Fibroblast of the aortic adventitia (primary cell): ENCODE data around the gene TMEM74B. TPM values are rescaled to one million over a fixed set of nuclear protein-coding genes. Genes with fewer than 3 reads are reported as not detected.

Experiments
- DNase-seq: peaks from one replicate; pipeline ENCODE4 v3.0.0-alpha.2; 2010; ENCODE audit warnings: low read depth
- H3K4me3 ChIP-seq: 2 replicates; pipeline ENCODE4 v1.5.1; 2011; ENCODE audit warnings: low read depth, mild to moderate bottlenecking, control low read depth, low read length, moderate library complexity
- CTCF ChIP-seq: IDR thresholded peaks from 2 replicates; pipeline ENCODE4 v1.5.1; 2011; ENCODE audit warnings: mild to moderate bottlenecking, low read length, control low read depth, inconsistent platforms; ENCODE audit not compliant: insufficient read depth
- total RNA-seq: library from RNA; depleted of rRNA; stranded (reverse); fragments of >200 nt; gene quantifications from 2 replicates; pipeline ENCODE4 v1.2.3, GENCODE V29; 2012; ENCODE audit warnings: low replicate concordance

The TMEM74B gene
- total RNA-seq, 1 donor, result not detected

DNA sequence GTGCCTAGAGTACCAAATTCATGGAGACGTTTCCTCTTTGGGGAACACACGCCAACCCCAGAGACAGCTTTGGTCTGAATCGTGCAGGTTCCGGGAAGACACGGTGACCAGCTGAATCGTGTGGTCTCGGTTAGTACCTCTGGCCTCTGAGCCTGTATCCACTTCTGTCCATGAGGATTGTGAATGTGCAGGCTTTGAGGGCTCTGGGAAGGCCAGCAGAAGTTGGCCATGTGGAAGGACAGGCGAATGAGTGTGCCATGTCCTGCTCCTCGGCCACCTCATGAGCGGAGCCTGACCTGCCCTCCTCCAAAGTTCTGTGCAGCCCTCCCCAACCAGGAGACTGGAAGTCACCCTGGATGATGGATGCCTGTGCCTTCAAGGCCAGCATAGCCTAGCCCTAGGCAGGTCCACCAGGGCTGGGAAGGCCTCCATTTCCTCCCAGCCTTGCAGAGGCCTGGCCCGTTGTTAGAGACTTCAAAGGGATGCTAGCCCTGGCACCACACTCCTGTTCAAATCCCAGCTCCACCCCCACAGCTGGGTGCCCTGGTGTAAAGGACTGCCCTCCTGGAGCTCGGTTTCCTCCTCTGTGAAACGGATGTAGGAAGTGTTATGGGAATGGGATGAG is 1.7 kb upstream of the TMEM74B start:
- TF ChIP-seq CTCF, result no peak
- DNase-seq, result no peak
- H3K4me3 ChIP-seq, result no peak overlapping the region

GRCh38 chr20:1185790-1186334 is 1.1 kb upstream of the TMEM74B start:
- TF ChIP-seq CTCF, result peak; percentile 51
- H3K4me3 ChIP-seq, result no peak overlapping the region
- peak; percentile 11 for DNase-seq

DNA sequence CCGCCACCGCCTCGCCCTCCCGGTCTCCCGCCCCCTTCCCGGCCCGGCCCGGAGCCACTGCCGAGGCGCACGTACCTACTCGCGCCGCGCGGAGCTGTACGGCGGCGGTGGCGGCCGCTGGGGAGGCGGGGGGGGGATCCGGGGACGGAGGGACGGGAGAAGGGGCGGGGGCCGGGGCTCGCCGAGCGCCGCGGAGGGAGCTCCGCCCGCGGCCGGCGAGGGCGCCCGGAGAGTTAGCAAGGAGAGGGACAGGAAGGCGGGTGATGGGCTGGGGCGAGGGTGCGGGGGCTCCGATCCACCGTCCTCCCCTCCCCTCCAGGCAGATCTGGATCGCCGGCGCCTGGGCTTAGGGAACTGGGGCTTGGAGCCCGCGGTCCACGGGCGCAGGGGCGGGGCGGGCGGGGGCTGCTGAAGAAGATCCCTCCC is 548 bp upstream of the TMEM74B start:
- H3K4me3 ChIP-seq, result peak overlapping the region; percentile 44
- no peak for DNase-seq
- no peak for TF ChIP-seq CTCF

GRCh38 chr20:1184260-1184637 is 532 bp downstream of the TMEM74B start:
- no peak for DNase-seq
- TF ChIP-seq CTCF, result no peak

GRCh38 chr20:1183153-1183552 is 1.6 kb downstream of the TMEM74B start:
- no peak for DNase-seq
- H3K4me3 ChIP-seq, result no peak overlapping the region
- no peak for TF ChIP-seq CTCF

More at GRCh38 chr20:1184260-1184637, 532 bp downstream of the TMEM74B start:
- no peak overlapping the region for H3K4me3 ChIP-seq

DNA sequence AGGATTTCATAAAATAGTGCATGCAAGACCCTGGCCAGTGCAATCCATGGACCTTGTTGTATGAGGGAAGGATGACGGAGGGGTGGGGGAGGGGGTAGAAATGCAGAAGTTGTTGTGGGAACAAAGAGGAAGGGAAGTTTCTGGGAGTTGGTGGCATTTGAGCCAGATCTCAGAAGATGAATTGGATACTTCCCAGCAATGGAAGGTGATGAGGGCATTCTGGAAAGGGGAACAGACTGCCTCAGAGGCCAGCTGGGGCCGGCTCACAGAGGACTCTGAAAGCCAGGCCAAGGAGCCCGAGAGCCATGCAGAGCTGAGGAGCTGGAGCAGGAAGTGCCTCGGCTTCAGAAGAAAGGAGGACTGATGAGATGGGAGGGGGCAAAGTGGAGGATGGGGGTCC is 2.7 kb downstream of the TMEM74B start:
- no peak for DNase-seq
- no peak overlapping the region for H3K4me3 ChIP-seq
- no peak for TF ChIP-seq CTCF

- H3K4me3 ChIP-seq, result no peak overlapping the region
- DNase-seq, result no peak
- TF ChIP-seq CTCF, result no peak
Measured at GRCh38 chr20:1180949-1181348, 3.8 kb downstream of the TMEM74B start.
